GM18870 (cell line): ENCODE measurements around the gene MORC2.

Experiments used
- ATAC-seq: cut with Tn5 transposase; IDR thresholded peaks from one replicate; pipeline ENCODE4 v1.9.1; 2021; ENCODE audit warnings: moderate library complexity; ENCODE audit not compliant: unreplicated experiment

The MORC2 gene

GRCh38 chr22:30949934-30950660 is 18.5 kb downstream of the MORC2 start:
- ATAC-seq = no peak

DNA sequence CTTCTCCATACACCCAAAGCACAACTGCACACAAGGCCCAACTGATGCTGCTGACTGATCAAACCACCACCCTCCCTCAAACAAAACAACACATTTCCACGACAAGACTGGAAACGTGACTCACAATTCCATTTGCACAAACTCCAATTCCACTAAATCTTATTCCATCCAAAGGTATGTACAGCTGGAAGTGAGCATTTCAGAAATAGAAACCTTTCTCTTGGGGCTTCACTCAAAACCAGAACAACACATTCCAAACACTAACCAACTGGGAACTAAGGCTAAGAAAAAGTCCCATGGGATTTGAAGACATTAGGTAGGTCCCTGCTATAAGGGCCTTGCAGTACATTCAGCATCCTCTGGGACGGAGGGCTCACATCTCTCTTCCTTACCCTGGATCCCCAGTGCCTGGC is 19.6 kb downstream of the MORC2 start:
- no peak for ATAC-seq

DNA sequence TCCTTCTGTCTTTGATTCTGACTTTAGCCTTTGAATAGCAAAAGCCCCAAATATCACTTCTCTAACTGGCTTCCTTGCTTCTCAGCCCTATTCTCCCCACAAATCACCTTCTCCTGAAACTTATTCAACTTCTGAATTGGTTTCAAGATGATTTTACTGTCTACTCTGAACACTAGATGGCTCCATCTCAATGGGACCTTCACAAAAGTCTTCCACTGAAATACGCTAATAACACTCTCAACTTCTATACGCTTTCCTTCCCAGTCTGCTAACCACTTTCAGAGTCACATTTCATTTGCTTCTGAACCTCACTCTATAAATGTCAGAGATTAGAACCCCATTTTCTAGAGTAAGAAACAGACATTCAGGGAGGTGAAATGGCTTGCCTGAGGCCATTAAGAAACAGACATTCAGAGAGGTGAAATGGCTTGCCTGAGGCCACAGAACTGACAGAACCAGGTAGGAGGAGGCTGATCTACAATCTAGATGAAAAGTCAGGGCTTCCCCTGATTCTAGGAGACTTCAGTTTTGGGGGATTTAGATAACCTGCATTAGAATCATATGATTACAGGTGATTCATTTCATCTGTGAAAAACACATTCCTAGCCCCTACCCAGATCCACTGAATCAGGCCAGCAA is 20.6 kb downstream of the MORC2 start:
- no peak for ATAC-seq

- no peak for ATAC-seq
These were observed 21.3 kb downstream of the MORC2 start for GRCh38 chr22:30947173-30947815.

DNA sequence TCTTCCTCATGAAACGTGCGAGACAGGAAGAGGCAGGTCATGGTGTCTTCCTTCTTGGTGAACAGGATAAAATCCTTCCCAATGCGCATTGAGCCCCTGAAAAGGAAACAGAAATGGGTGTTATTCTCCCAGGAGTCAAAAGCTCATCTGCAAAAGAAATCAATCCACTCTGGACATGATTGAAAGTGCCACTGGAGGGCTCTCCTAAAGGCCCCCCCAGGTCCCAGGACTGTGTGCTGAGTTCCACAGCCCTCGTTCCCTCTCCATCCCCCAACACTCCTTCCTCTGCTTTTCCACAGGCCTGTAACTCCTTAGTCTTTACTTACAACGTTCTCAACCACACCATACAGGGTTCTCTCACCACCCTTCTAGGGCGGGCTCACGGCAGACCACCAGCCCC is 22.2 kb downstream of the MORC2 start:
- no peak for ATAC-seq

- ATAC-seq = no peak
These were observed 22.9 kb downstream of the MORC2 start for GRCh38 chr22:30945653-30946052.

DNA sequence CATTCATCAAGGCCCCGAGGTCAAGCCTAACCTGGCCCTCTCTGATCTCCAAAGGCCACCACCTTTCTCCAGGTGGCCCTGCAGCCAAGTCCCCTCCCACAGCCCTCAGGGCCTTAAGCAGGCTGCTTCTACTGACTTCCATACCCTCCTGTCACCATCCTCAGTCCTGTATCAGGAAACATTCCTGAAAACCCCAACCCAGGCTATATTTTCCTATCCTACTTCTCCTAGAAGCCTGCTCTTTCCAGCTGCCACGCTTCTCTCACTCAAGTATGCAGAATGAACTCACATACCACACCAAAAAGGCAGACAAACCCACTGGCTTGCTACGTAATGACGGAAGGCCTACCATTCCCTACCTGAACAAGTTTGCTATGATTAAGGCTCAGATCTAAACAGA is 23.6 kb downstream of the MORC2 start:
- no peak for ATAC-seq

- no peak for ATAC-seq
These were observed 25.2 kb downstream of the MORC2 start for GRCh38 chr22:30943368-30943767.

- ATAC-seq = no peak
These were observed 27.2 kb downstream of the MORC2 start for GRCh38 chr22:30941363-30941740.

- no peak for ATAC-seq
These were observed 27.8 kb downstream of the MORC2 start for GRCh38 chr22:30940685-30941362.

DNA sequence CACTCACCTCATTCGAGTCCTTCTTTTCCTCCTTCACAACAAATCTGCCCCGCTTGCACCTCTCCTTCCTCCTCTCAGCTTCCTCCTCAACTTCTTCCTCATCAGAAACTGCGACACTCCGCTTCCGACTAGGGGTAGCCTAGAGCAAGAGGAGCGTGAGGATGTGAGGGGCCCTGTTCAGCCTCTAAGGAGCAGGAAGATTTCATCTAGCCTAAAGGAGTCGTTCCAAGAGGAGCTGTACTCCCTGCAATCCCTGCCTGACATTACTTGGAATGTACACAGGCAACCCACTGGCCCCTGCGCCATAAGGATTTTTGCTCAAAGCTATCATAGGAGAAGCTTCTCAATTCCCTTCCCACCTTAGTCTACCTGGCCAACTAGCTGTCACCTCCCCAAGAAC is 34.5 kb downstream of the MORC2 start:
- ATAC-seq = no peak

DNA sequence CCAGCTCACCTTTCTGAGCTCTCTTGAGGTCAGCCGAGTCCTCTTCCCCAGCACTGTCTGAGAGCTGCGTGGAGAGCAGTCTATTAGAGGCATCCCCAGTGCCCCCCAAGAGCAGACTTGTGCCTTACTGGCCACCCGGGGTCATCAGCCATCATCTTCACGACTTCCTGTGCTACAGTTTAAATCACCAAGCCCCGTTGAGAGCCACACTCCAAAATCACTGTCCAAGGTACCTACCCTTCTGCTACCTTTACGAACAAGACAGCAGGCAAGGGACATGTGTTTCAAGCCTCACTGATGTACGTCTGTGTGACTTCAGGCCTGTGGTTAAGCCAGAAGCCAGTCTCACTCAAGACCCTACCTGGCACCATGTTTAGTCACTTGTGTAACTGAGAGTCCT is 35.1 kb downstream of the MORC2 start:
- no peak for ATAC-seq

GRCh38 chr22:30932661-30933060 is 35.9 kb downstream of the MORC2 start:
- ATAC-seq = no peak

DNA sequence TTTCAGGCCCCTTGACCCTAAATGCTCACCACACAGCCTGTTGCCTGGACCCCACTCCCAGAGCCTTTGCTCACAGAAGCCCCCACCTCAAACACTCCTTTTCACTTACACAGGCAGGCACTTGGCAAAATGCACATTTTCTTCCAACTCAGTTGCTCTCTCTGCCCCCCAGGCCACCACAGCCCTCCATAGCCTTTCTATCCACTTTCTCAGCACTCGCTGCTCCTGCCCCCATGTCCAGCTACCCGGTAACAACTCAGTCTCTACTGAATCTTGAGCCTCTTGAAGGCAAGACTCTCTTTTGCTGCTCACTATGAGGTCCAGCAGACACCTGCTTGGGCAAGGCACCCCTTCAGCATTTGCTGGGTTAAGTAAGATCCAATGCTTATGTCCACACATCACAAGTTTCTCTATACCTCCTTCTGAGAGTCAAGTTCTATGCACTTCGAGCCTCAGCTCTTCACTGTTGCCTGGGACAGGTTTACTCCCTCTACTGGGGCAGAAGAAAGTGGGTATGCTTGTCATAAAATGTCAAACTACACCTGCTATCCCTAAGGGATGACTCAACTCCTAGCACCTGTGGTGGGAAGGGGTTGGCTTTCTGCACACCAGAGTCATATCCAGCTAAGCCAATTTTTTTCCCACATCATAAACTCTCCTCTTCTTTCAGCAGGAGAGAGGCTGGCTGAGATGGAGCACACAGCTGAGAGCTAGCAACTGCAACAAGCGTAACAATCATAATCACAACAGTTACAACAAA is 36.9 kb downstream of the MORC2 start:
- no peak for ATAC-seq

GRCh38 chr22:30930228-30930627 is 38.3 kb downstream of the MORC2 start:
- no peak for ATAC-seq

DNA sequence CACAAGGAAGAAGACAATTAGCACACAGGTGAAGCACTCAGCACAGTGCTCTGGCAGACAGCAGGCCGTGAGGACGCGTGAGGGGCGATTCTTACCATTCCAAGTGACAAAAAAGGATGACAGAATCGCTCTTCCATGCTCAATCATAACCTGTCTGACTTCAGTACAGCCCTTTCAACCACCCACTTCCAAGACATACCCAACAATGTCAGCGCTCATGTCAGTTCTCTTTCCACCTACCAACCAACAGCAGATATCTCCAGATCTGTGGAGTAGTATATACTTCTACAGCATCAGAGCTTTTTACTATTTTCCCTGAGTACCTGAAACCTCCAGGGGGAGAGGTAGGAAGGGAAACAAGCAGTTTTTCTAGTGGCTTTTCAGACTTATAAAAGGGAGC is 40.2 kb downstream of the MORC2 start:
- ATAC-seq = no peak

DNA sequence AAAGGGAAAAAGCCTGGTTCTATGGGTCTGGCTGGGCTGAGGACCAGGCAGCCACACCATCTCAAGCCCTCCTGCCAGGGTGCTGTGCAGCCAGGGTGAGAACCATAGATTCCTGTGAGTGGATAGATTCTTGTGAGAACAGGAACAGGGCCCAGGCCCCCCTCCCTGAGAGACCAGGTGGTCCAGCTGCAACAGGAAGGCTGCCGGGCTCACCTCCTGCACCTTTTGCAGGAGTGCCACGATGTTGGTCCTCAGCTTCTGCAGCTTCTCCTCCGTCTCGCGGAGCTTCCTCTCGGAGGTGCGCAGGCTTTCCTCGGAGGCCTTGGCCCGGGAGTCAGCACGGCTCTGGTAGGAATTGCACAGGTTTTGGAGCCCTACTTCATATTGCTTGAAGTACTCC is 40.8 kb downstream of the MORC2 start:
- ATAC-seq = no peak

DNA sequence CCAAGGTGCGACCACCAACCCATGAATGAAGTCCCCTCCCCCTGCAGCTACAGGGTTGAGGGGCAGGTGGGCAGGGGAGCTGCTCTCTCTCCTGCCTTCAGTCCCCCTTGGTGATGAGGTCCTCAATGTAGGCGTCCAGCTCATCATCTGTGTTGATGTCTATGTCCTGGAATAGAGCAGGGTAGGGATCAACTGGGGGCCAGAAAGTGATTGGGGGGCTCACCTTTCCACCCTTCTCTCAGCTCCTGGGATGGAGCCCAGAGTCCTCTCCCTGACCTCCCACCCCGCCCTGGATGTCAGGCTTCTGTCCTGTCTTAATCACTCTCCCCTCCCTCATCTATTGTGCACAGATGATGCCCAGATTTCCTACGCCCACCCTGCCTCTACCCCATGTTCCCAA is 41.9 kb downstream of the MORC2 start:
- ATAC-seq = no peak

DNA sequence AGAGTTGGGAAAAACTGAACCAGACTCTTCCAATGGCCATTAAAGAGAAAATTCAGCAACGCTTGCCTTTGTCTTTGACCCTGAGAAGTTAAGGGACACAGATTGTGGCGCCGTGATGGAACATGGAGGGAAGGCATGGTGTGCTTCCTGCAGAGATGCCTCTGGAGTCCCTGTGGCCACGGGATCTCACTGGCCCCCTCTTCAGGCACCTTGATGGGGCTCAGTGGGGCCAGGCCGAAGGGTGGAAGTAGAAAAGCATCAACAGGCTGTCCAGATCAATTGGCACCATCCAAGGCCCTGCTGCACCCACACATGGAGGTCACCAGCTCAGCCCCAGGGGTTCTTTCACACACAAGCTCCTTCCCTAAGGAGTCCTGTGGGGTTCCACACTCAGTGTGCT is 42.9 kb downstream of the MORC2 start:
- no peak for ATAC-seq

DNA sequence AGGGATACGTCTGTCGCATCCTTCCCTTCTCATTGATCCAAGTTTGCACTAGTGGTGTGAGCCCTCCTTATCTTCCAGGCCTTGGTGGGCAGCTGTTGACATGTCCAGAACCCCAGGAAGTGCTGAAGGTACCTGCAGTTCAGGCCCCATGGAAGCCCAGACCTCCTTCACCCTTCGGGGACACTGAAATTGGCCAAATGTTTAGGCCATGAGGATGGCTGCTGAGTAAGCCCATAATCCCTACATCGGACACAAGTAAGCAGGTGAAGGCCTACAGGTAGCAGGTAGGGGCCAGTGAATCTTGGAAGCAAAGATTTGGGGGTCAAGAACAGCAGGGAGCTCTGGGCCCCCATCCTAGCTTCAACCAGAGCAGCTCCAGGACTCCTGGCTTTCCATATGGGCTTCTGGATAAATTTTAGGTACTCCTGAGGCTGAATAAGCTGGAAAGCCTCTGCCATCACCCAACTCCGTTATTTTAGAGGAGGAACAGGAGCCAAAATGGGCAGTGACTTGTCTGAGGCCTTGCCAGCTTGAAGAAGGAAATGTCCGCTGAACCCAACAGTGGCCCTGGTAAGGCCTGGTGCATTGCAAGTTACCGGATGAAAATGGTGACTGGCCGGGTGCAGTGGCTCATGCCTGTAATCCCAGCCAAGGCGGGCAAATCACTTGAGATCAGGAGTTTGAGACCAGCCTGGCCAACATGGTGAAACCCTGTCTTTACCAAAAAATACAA is 45.2 kb downstream of the MORC2 start:
- no peak for ATAC-seq
